BJ (cell line): ENCODE data around the gene IL17RA. TPM values are rescaled to one million over a fixed set of nuclear protein-coding genes. Genes with fewer than 3 reads are reported as not detected.

Experiments
- CTCF ChIA-PET: fragments of 350-600 bp; formaldehyde crosslinking; extraction: SDS; loops from one replicate; lab custom pipeline; 2021; ENCODE audit warnings: antibody characterized with exemption, inconsistent platforms; lab: Yijun Ruan, JAX
- POLR2A ChIA-PET: fragments of 300-600 bp; sonication (Branson Sonifier 250); formaldehyde crosslinking; extraction: SDS; loops from one replicate; lab custom pipeline; 2021; ENCODE audit warnings: antibody characterized with exemption; lab: Charles Lee
- DNase-seq: peaks from one replicate; pipeline ENCODE4 v3.0.0-alpha.2; 2011; ENCODE audit warnings: low read depth
- H3K27me3 ChIP-seq: 2 replicates; pipeline ENCODE4 v1.6.0; 2011; ENCODE audit warnings: low read length; ENCODE audit not compliant: control insufficient read depth, insufficient read depth
- H3K36me3 ChIP-seq: 2 replicates; pipeline ENCODE4 v1.5.1; 2011; ENCODE audit warnings: low read length; ENCODE audit not compliant: control insufficient read depth, insufficient read depth
- H3K4me3 ChIP-seq: 2 replicates; pipeline ENCODE4 v1.5.1; 2011; ENCODE audit warnings: low read depth, mild to moderate bottlenecking, control low read depth, low read length
- polyA plus RNA-seq: library from polyadenylated mRNA; depleted of rRNA; stranded (reverse); fragments of >200 nt; gene quantifications from 2 replicates; pipeline ENCODE4 v1.2.3, GENCODE V29; 2011
- TF ChIP-seq, protein P1 (sequence below): IDR thresholded peaks from 2 replicates; pipeline ENCODE4 v1.5.1; 2011; ENCODE audit warnings: low read depth, mild to moderate bottlenecking, control low read depth, inconsistent platforms, low read length, moderate library complexity; ENCODE audit not compliant: insufficient read depth

Gene IL17RA
- polyA plus RNA-seq, 1 experiment: 27.0 TPM

DNA sequence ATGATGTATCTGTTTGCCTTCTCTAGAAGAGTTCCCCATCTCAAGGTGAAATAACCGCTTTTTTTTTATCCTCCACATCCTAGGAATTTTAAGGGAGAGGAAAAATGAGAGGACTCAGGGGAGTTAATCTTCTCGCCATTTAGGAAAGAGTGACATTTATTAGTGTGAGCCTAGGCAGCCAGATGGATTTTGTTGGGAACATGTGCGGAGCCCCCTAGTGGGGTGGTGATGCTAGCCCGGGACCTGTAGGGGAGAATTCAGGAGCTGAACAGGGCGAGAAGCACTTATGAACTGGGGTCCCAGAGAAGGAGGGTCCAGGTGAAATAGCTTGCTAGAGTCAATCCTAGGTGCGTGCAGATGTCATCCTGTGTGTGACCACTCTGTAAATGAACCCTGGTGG lies 10.7 kb downstream of the IL17RA start:
- Histone ChIP-seq H3K27me3 (no peaks in the 10 kb centered on the region), H3K4me3 (no peak overlapping the region), H3K36me3 (peaks cover 20% of the 10 kb centered on the region)
- ChIA-PET CTCF (interaction anchor here (0.5 to 2.1 kb wide), 8 partner anchors 12 to 97 kb away, joined by 3 to 5 read pairs (median 4); no protein-coding TSS in a partner anchor), POLR2A (no interaction called here)
- TF ChIP-seq, protein P1, sequence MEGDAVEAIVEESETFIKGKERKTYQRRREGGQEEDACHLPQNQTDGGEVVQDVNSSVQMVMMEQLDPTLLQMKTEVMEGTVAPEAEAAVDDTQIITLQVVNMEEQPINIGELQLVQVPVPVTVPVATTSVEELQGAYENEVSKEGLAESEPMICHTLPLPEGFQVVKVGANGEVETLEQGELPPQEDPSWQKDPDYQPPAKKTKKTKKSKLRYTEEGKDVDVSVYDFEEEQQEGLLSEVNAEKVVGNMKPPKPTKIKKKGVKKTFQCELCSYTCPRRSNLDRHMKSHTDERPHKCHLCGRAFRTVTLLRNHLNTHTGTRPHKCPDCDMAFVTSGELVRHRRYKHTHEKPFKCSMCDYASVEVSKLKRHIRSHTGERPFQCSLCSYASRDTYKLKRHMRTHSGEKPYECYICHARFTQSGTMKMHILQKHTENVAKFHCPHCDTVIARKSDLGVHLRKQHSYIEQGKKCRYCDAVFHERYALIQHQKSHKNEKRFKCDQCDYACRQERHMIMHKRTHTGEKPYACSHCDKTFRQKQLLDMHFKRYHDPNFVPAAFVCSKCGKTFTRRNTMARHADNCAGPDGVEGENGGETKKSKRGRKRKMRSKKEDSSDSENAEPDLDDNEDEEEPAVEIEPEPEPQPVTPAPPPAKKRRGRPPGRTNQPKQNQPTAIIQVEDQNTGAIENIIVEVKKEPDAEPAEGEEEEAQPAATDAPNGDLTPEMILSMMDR: peak; percentile 47
- DNase-seq: no peak

DNA sequence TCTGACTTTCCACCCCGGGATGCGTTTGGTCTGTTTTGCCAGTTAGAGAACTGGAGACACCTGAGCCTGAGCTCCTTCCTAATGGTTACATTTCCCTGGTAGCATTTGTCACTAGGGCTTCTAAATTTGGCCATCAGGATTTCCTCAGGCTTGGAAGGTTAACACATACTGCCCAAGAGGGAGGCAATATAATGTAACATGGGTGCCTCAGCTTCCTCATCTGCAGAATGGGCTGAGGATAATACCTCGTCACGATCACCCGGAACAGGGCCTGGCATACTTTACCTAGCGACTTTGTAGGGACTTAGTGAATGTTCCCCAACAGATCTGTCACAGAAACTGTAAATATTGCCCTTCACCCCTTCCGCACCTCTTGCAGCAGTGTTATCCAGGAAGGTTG lies 11.3 kb downstream of the IL17RA start:
- DNase-seq: no peak
- CTCF ChIA-PET: interaction anchor here (0.7 to 2.1 kb wide), 5 partner anchors 12 to 97 kb away, joined by 3 to 5 read pairs (median 4); no protein-coding TSS in a partner anchor
- H3K36me3 ChIP-seq: peaks cover 24% of the 10 kb centered on the region
- H3K27me3 ChIP-seq: no peaks in the 10 kb centered on the region
- H3K4me3 ChIP-seq: no peak overlapping the region
- POLR2A ChIA-PET: no interaction called here
- TF ChIP-seq, protein P1: no peak

DNA sequence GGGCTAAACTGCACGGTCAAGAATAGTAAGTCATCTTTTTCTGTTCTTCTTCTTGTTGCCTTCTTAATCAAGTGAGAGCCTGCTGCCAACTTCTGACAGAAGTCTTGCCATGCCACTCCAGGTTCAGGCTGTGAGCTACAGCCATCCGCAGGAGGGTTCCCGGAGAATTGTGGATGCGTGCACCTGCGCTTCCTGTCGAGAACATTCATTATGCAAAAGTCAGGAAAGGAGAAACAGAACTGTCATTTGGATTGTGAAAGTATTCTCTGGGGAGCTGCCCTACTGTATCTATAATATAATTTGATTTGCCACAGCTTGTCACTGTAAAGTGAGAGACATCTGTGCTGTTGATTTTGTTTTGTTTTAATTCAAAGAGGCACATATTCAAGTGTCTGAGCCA lies 12.3 kb downstream of the IL17RA start:
- Histone ChIP-seq H3K4me3 (no peak overlapping the region), H3K36me3 (peaks cover 34% of the 10 kb centered on the region), H3K27me3 (no peaks in the 10 kb centered on the region)
- DNase-seq: no peak
- ChIA-PET POLR2A (no interaction called here), CTCF (no interaction called here)
- TF ChIP-seq, protein P1: no peak

DNA sequence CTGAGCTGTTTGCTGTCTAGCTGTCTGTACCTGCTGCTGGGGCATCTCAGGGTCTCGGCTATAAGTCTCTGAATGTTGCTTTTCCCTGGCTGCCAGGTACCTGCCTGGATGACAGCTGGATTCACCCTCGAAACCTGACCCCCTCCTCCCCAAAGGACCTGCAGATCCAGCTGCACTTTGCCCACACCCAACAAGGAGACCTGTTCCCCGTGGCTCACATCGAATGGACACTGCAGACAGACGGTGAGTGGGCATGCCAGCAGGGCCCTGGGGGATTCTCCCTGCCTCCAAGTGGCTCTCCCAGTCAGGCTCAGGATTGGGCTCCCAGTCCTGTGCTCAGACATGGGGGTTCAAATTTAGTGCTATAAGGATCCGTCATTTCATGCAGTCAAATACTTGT lies 12.9 kb downstream of the IL17RA start:
- TF ChIP-seq, protein P1: no peak
- DNase-seq: no peak
- Histone ChIP-seq H3K27me3 (no peaks in the 10 kb centered on the region), H3K36me3 (peaks cover 36% of the 10 kb centered on the region), H3K4me3 (no peak overlapping the region)
- CTCF ChIA-PET: no interaction called here
- POLR2A ChIA-PET: no interaction called here

DNA sequence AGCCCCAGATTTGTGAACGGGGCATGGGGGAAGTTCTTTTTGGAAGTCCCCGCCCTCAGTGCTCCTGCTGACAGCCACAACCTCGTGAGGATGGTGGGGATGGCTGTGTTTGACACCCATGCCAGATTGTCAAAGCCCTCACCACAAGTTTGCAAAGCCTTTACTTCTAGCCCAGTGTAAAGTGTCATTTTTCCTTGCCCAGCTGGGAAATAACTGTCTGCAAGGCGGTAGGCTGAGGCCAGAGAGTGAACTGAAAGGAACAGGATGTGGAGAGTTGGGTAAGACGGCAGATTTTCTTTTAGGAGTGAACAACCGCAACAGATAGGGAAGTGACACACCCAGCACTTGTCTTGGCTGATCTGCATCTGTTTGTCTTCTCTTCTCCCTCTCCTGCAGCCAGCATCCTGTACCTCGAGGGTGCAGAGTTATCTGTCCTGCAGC lies 13.6 kb downstream of the IL17RA start:
- TF ChIP-seq, protein P1: no peak
- ChIA-PET CTCF (interaction anchor here (0.9 kb wide), 1 partner anchor 19 kb away, joined by 3 read pairs; no protein-coding TSS in a partner anchor), POLR2A (no interaction called here)
- H3K27me3 ChIP-seq: no peaks in the 10 kb centered on the region
- no peak overlapping the region for H3K4me3 ChIP-seq
- no peak for DNase-seq
- peaks cover 41% of the 10 kb centered on the region for H3K36me3 ChIP-seq
